Measurements from ENCODE around the gene SLC5A10.

GRCh38 chr17:18961634-18962493, 9.9 kb downstream of the SLC5A10 start:
- TF ChIP-seq CTCF (IDR thresholded peaks at IDR 0.05) (no peak), POLR2A (IDR thresholded peaks at IDR 0.05) (no peak)
